A549 treated with ZK216348 at 1 μM for 4 hours (cell line): Measurements from ENCODE around the gene CDC42EP2. TPM values are rescaled to one million over a fixed set of nuclear protein-coding genes. Genes with fewer than 3 reads are reported as not detected.

ENCODE experiments used
- total RNA-seq: library from RNA; stranded (reverse); fragments of 200-300 nt; extraction: Qiagen RNA extraction; gene quantifications from 5 replicates; pipeline ENCODE4 v1.2.3, GENCODE V29; 2022; ENCODE audit warnings: low read depth

The CDC42EP2 gene
- 13.7 to 22.4 TPM (median 14.9 TPM) in 5 replicates for total RNA-seq

DNA sequence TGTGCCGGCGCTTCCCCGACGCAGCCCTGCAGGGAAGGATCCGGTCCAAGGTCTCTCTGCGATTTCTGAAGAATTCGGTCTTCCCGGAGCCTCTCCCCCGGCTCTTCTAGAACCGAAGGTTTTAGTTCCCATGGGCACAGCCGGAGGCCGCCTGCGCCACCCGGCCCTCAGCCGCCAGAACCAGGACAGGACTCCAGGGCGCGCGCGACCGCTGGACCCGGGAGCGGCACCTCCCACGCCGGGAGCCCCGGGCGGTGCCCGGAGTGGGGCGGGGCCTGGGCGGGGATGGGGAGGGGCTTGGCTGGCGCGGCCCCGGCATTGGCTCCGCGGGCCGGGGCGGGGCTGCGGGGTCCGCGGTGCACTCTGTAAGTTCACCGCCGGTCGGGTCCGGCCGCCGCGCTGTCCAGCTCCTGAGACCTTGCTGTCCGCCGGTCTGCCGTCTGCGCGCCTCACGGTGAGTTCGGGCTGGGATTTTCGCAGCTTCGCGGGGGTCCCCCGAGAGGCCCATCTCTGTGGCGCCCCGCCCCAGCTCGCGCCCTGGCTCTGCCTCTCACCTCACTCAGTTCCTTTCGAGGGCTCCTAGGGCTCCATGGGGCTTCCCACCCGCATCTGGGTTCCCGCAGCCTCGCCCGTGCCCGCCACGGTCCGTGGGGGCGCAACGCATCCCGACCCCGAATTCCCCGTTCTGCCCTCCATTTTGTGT, at the start of gene CDC42EP2:
Gene CDC42EP2, plus strand, starts transcription at position 366 of the 703 bp plus-strand sequence. CDS start 6,033 bp downstream, outside the sequence.

DNA sequence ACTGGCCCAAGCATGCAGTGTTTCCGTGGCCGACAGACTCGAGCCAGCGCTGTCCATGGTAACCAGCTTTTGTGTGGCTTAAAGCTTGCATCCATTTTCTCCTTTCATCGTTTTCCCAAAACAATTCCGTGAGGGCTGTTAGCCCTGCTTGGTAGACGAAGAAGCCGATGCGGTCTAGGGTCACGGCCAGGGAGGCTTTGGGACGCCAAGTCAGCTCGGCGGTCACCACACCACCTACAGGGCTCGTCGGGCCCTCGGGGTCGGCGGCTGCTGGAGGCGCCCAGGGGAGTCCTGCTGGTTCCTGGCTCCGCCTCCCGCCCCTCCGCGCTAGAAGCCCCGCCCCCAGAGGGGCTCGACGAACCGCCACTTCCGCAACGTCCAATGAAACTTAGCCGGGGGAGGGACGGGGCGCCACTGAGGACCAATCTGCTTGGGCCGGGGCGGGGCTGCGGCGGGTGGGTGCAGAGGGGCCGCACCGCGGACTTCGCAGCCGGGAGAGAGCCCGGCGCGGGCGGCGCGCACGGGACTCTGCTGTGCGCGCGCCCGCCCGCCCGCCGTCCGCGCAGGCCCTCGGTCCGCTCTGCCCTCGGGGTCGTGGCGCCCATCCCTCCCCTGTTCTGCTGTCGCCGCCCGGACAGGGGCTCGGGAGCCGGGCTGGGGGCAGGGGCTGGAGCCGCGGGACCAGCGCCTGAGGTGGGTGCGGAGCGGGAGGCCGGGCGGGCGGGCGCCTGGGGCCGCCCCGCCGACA, 39.8 kb downstream of the CDC42EP2 start, which contains the start of gene TIGD3:
Gene TIGD3, plus strand, starts transcription at position 487 of the 748 bp plus-strand sequence. CDS start 1,058 bp downstream, outside the sequence.

Other genes starting within 250 kb of the CDC42EP2 start
- 53.2 to 69.3 TPM (median 67.2 TPM) in 5 replicates for gene CDCA5, start 230.8 kb upstream of the CDC42EP2 start, total RNA-seq
- gene ZFPL1, start 230.6 kb upstream of the CDC42EP2 start, total RNA-seq: 29.6 to 35.3 TPM (median 30.6 TPM) in 5 replicates
- 49.7 to 55.7 TPM (median 55.4 TPM) in 5 replicates for gene VPS51, start 218.7 kb upstream of the CDC42EP2 start, total RNA-seq
- 3.7 to 10.9 TPM (median 5.7 TPM) in 5 replicates for gene TM7SF2, start 203.0 kb upstream of the CDC42EP2 start, total RNA-seq
- 11.5 to 24.2 TPM (median 22.7 TPM) in 5 replicates for gene ZNHIT2, start 197.2 kb upstream of the CDC42EP2 start, total RNA-seq
- 660 to 1,037 TPM (median 959 TPM) in 5 replicates for gene FAU, start 192.7 kb upstream of the CDC42EP2 start, total RNA-seq
- 56.2 to 79.8 TPM (median 71.3 TPM) in 5 replicates for gene MRPL49, start 192.5 kb upstream of the CDC42EP2 start, total RNA-seq
- gene SYVN1, start 180.3 kb upstream of the CDC42EP2 start, total RNA-seq: 24.2 to 45.2 TPM (median 43.1 TPM) in 5 replicates
- not detected in 5 replicates for gene SPDYC, start 144.6 kb upstream of the CDC42EP2 start, total RNA-seq
- gene CAPN1, start 132.9 kb upstream of the CDC42EP2 start, total RNA-seq: 75.9 to 131 TPM (median 115 TPM) in 5 replicates
- 13.8 to 24.5 TPM (median 18.0 TPM) in 5 replicates for gene POLA2, start 52.9 kb upstream of the CDC42EP2 start, total RNA-seq
- 39.2 to 48.6 TPM (median 42.1 TPM) in 5 replicates for gene DPF2, start 19.0 kb downstream of the CDC42EP2 start, total RNA-seq
- 0.39 to 1.2 TPM (median 1.1 TPM) in 5 replicates for gene TIGD3, start 39.9 kb downstream of the CDC42EP2 start, total RNA-seq
- gene SLC25A45, start 67.8 kb downstream of the CDC42EP2 start, total RNA-seq: 10.4 to 16.8 TPM (median 13.0 TPM) in 5 replicates
- 29.3 to 69.2 TPM (median 58.5 TPM) in 5 replicates for gene FRMD8, start 71.8 kb downstream of the CDC42EP2 start, total RNA-seq
- gene NEAT1, start 107.9 kb downstream of the CDC42EP2 start, total RNA-seq: 137 to 311 TPM (median 219 TPM) in 5 replicates
- 34.8 to 90.0 TPM (median 83.9 TPM) in 5 replicates for gene MALAT1, start 184.2 kb downstream of the CDC42EP2 start, total RNA-seq
- 35.8 to 64.9 TPM (median 61.7 TPM) in 5 replicates for gene SCYL1, start 210.2 kb downstream of the CDC42EP2 start, total RNA-seq
- 67.5 to 157 TPM (median 130 TPM) in 5 replicates for gene LTBP3, start 243.5 kb downstream of the CDC42EP2 start, total RNA-seq